Measurements from ENCODE around the gene DUSP5.

The DUSP5 gene

GRCh38 chr10:110498087-110498981 lies 627 bp downstream of the DUSP5 start:
- TF ChIP-seq CTCF (IDR thresholded peaks at IDR 0.05) (peak; percentile 33), ZFX (IDR thresholded peaks at IDR 0.05; ENCODE audit: borderline replicate concordance) (no peak)
- H3K27ac ChIP-seq: peak overlapping the region; percentile 55

GRCh38 chr10:110498982-110499795 lies 1.5 kb downstream of the DUSP5 start:
- H3K27ac ChIP-seq: no peak overlapping the region
- TF ChIP-seq CTCF (IDR thresholded peaks at IDR 0.05): no peak
- TF ChIP-seq ZFX (IDR thresholded peaks at IDR 0.05; ENCODE audit: borderline replicate concordance): no peak

- H3K27ac ChIP-seq: no peak overlapping the region
Measured at GRCh38 chr10:110499796-110500514, 2.2 kb downstream of the DUSP5 start.

GRCh38 chr10:110500515-110500905 lies 2.8 kb downstream of the DUSP5 start:
- no peak overlapping the region for H3K27ac ChIP-seq
- TF ChIP-seq ZFX (IDR thresholded peaks at IDR 0.05; ENCODE audit: borderline replicate concordance): no peak
- no peak for TF ChIP-seq CTCF (IDR thresholded peaks at IDR 0.05)

More at GRCh38 chr10:110499796-110500514, 2.2 kb downstream of the DUSP5 start:
- TF ChIP-seq ZFX (IDR thresholded peaks at IDR 0.05; ENCODE audit: borderline replicate concordance): no peak
- TF ChIP-seq CTCF (IDR thresholded peaks at IDR 0.05): no peak

GRCh38 chr10:110501142-110501937 lies 3.6 kb downstream of the DUSP5 start:
- no peak for TF ChIP-seq ZFX (IDR thresholded peaks at IDR 0.05; ENCODE audit: borderline replicate concordance)
- TF ChIP-seq CTCF (IDR thresholded peaks at IDR 0.05): no peak
- no peak overlapping the region for H3K27ac ChIP-seq

- TF ChIP-seq ZFX (IDR thresholded peaks at IDR 0.05; ENCODE audit: borderline replicate concordance) (no peak), CTCF (IDR thresholded peaks at IDR 0.05) (no peak)
Measured at GRCh38 chr10:110502072-110502845, 4.6 kb downstream of the DUSP5 start.

More at GRCh38 chr10:110502072-110502845, 4.6 kb downstream of the DUSP5 start:
- H3K27ac ChIP-seq: no peak overlapping the region

All from 22Rv1 (cell line).